HCT116 (cell line): ENCODE results near the gene RTN1. TPM values are rescaled to one million over a fixed set of nuclear protein-coding genes. Genes with fewer than 3 reads are reported as not detected.

Source experiments
- ATAC-seq: fragments of 200-7000 bp; cut with Tn5 transposase; 2 replicates; pipeline ENCODE4 v1.9.1; 2020; ENCODE audit warnings: mild to moderate bottlenecking, moderate library complexity
- BruUV-seq: library from RNA; stranded (reverse); fragments of 400-500 nt; replicated peaks from 2 replicates; lab custom pipeline; 2021; lab: Mats Ljungman, UMichigan
- CTCF ChIA-PET: fragments of 300-600 bp; sonication (Branson Sonifier 250); formaldehyde crosslinking; loops from one replicate; lab custom pipeline; 2021; ENCODE audit warnings: antibody characterized with exemption; lab: Charles Lee
- POLR2A ChIA-PET: fragments of 300-600, 350-600 bp; sonication (Branson Sonifier 250); formaldehyde crosslinking; loops from one replicate; lab custom pipeline; 2021; ENCODE audit warnings: antibody characterized with exemption; lab: Charles Lee
- RAD21 ChIA-PET, 2 experiments: fragments of 300-600 bp; sonication (Branson Sonifier 250); formaldehyde crosslinking; loops; one replicate each; lab custom pipeline; 2023; ENCODE audit warnings: low total read pairs in 2 of 2; ENCODE audit not compliant: uncharacterized antibody in 2 of 2, unreplicated experiment in 2 of 2, low non-redundant PET in 1 of 2; lab: Charles Lee
- DNase-seq: peaks from one replicate; pipeline ENCODE4 v3.0.0-alpha.2; 2010; ENCODE audit warnings: low read depth, low spot score
- H2AFZ ChIP-seq: fragments of 200-600 bp; shearing (Covaris generic), sonication (generic); 2 replicates; pipeline ENCODE4 v1.6.1; 2017; ENCODE audit warnings: low read depth, mixed run types, mixed read lengths, antibody characterized with exemption, low read length; ENCODE audit not compliant: poor library complexity, severe bottlenecking
- H3K27ac ChIP-seq: 2 replicates; pipeline ENCODE4 v1.5.1; 2012; ENCODE audit warnings: low read depth, low read length
- H3K27me3 ChIP-seq: fragments of 200-600 bp; sonication (generic); 2 replicates; pipeline ENCODE4 v1.6.1; 2016; ENCODE audit warnings: mixed run types, low read length, mixed read lengths; ENCODE audit not compliant: insufficient read depth
- H3K36me3 ChIP-seq, 2 experiments: fragments of 200-500 bp in 1 of 2; fragments of 200-600 bp in 1 of 2; sonication (Bioruptor generic) in 1 of 2; sonication (generic) in 1 of 2; 2 replicates each; pipeline versions ENCODE4 v1.5.1 to v1.6.1; 2014 to 2016; ENCODE audit warnings: low read length in 2 of 2, inconsistent platforms in 1 of 2, mixed read lengths in 1 of 2, mixed run types in 1 of 2; ENCODE audit not compliant: insufficient read depth in 2 of 2, control insufficient read depth in 1 of 2
- H3K4me1 ChIP-seq, 2 experiments: fragments of 200-600 bp in 1 of 2; sonication (generic) in 1 of 2; 2 replicates each; pipeline versions ENCODE4 v1.5.1 to v1.6.1; 2012 to 2017; ENCODE audit warnings: low read length in 2 of 2, inconsistent platforms in 1 of 2, mild to moderate bottlenecking in 1 of 2, mixed read lengths in 1 of 2, mixed run types in 1 of 2, moderate library complexity in 1 of 2; ENCODE audit not compliant: insufficient read depth in 2 of 2, control insufficient read depth in 1 of 2
- H3K4me2 ChIP-seq: fragments of 200-600 bp; sonication (generic); 2 replicates; pipeline ENCODE4 v1.6.1; 2017; ENCODE audit warnings: mixed run types, low read length, mixed read lengths
- H3K4me3 ChIP-seq, 2 experiments: fragments of 200-600 bp in 1 of 2; sonication (generic) in 1 of 2; replicated peaks in 1 of 2; 2 replicates each; pipeline ENCODE4 v1.5.1; 2011 to 2016; ENCODE audit warnings: low read length in 2 of 2, control low read depth in 1 of 2, low read depth in 1 of 2, mild to moderate bottlenecking in 1 of 2, mixed read lengths in 1 of 2, mixed run types in 1 of 2
- H3K79me2 ChIP-seq: fragments of 200-600 bp; sonication (generic); 2 replicates; pipeline ENCODE4 v1.6.1; 2017; ENCODE audit warnings: mild to moderate bottlenecking, mixed run types, low read length, moderate library complexity, mixed read lengths; ENCODE audit not compliant: insufficient read depth
- H3K9ac ChIP-seq: fragments of 200-600 bp; sonication (generic); 2 replicates; pipeline ENCODE4 v1.6.1; 2016; ENCODE audit warnings: low read length, mixed read lengths
- H3K9me2 ChIP-seq: fragments of 200-600 bp; sonication (generic), shearing (Covaris generic); 2 replicates; pipeline ENCODE4 v1.6.1; 2017; ENCODE audit warnings: mixed run types, mild to moderate bottlenecking, moderate library complexity; ENCODE audit not compliant: insufficient read depth
- H3K9me3 ChIP-seq, 2 experiments: fragments of 200-500 bp in 1 of 2; fragments of 200-600 bp in 1 of 2; sonication (Bioruptor generic) in 1 of 2; sonication (generic) in 1 of 2; 2 replicates each; pipeline ENCODE4 v1.6.1; 2014 to 2017; ENCODE audit warnings: low read length in 2 of 2, mixed read lengths in 2 of 2, inconsistent platforms in 1 of 2, low read depth in 1 of 2, mild to moderate bottlenecking in 1 of 2, mixed run types in 1 of 2, moderate library complexity in 1 of 2; ENCODE audit not compliant: control insufficient read depth in 1 of 2, insufficient read depth in 1 of 2
- H4K20me1 ChIP-seq: fragments of 200-600 bp; sonication (generic), shearing (Covaris generic); 2 replicates; pipeline ENCODE4 v1.6.1; 2017; ENCODE audit warnings: mixed run types, mild to moderate bottlenecking, moderate library complexity; ENCODE audit not compliant: insufficient read depth
- CEBPB ChIP-seq: IDR thresholded peaks from 2 replicates; pipeline ENCODE4 v1.6.1; 2012; ENCODE audit warnings: low read depth
- EZH2 ChIP-seq: fragments of 200-600 bp; sonication (generic); IDR thresholded peaks from 2 replicates; pipeline ENCODE4 v1.6.1; 2017; ENCODE audit warnings: antibody characterized with exemption, mixed run types
- EZH2phosphoT487 ChIP-seq: fragments of 200-600 bp; IDR thresholded peaks from 2 replicates; pipeline ENCODE4 v1.6.1; 2018; ENCODE audit warnings: antibody characterized with exemption, borderline replicate concordance
- JUND ChIP-seq: IDR thresholded peaks from 2 replicates; pipeline ENCODE4 v1.6.1; 2012
- POLR2AphosphoS5 ChIP-seq: IDR thresholded peaks from 2 replicates; pipeline ENCODE4 v1.6.1; 2011; ENCODE audit warnings: mild to moderate bottlenecking, low read depth, low read length, moderate library complexity
- RAD21 ChIP-seq: IDR thresholded peaks from 2 replicates; pipeline ENCODE4 v1.6.1; 2012; ENCODE audit warnings: low read depth, mild to moderate bottlenecking
- SP1 ChIP-seq: IDR thresholded peaks from 2 replicates; pipeline ENCODE4 v1.6.1; 2012; ENCODE audit warnings: low read depth
- SRF ChIP-seq: IDR thresholded peaks from 2 replicates; pipeline ENCODE4 v1.6.1; 2012; ENCODE audit warnings: low read depth
- ZFX ChIP-seq: fragments of 450-650 bp; IDR thresholded peaks from 2 replicates; pipeline ENCODE4 v1.6.1; 2017
- intact Hi-C: fragments of 100-400 bp; cut with micrococcal nuclease; formaldehyde crosslinking; loops from 2 replicates; pipeline ENCODE4 v1.10.0; 2022
- total RNA-seq: library from RNA; stranded (reverse); gene quantifications from one replicate; pipeline ENCODE4 v1.2.1, GENCODE V29; 2021; ENCODE audit not compliant: unreplicated experiment
- TF ChIP-seq, protein P1 (sequence below): IDR thresholded peaks from 2 replicates; pipeline ENCODE4 v1.6.1; 2012; ENCODE audit warnings: low read depth

RTN1 gene
- total RNA-seq, 1 experiment from 2014 or later = 0.57 TPM

- TF ChIP-seq EZH2phosphoT487 (no peak), JUND (no peak), SRF (no peak), SP1 (no peak), EZH2 (no peak), ZFX (no peak), POLR2AphosphoS5 (no peak)
- TF ChIP-seq, protein P1, sequence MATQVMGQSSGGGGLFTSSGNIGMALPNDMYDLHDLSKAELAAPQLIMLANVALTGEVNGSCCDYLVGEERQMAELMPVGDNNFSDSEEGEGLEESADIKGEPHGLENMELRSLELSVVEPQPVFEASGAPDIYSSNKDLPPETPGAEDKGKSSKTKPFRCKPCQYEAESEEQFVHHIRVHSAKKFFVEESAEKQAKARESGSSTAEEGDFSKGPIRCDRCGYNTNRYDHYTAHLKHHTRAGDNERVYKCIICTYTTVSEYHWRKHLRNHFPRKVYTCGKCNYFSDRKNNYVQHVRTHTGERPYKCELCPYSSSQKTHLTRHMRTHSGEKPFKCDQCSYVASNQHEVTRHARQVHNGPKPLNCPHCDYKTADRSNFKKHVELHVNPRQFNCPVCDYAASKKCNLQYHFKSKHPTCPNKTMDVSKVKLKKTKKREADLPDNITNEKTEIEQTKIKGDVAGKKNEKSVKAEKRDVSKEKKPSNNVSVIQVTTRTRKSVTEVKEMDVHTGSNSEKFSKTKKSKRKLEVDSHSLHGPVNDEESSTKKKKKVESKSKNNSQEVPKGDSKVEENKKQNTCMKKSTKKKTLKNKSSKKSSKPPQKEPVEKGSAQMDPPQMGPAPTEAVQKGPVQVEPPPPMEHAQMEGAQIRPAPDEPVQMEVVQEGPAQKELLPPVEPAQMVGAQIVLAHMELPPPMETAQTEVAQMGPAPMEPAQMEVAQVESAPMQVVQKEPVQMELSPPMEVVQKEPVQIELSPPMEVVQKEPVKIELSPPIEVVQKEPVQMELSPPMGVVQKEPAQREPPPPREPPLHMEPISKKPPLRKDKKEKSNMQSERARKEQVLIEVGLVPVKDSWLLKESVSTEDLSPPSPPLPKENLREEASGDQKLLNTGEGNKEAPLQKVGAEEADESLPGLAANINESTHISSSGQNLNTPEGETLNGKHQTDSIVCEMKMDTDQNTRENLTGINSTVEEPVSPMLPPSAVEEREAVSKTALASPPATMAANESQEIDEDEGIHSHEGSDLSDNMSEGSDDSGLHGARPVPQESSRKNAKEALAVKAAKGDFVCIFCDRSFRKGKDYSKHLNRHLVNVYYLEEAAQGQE = no peak
Measured at GRCh38 chr14:59811815-59812214, 58.8 kb downstream of the RTN1 start (continued).

DNA sequence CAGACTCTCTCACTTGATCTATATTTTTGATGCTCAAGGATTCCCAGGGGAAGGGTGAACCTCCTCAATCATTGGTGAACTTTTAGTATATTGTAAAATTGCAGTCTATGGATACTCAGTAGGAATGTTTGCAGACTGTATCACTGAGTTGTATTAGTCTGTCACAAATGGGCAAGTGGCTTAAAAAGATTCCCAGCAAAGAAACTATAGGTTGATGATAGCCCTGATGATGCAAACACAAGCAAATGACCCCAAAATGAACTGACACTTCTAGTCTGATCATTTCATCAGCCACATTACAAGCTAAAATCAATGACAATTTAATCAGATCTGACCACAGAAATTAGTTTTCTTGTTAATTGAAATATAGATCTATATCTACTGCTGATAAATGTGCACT is 59.5 kb downstream of the RTN1 start:
- Histone ChIP-seq H3K27me3 (peaks cover 51% of the 10 kb centered on the region), H3K9me3 (no peaks in the 10 kb centered on the region), H4K20me1 (no peaks in the 10 kb centered on the region), H3K4me1 (no peaks in the 10 kb centered on the region), H3K9me2 (no peaks in the 10 kb centered on the region), H3K4me3 (no peak overlapping the region), H2AFZ (no peak overlapping the region), H3K4me2 (no peak overlapping the region), H3K36me3 (no peaks in the 10 kb centered on the region), H3K9ac (no peak overlapping the region), H3K79me2 (no peaks in the 10 kb centered on the region), H3K27ac (no peak overlapping the region)
- BruUV-seq = no TSS peak
- intact Hi-C loops = no loop called here
- ATAC-seq = no peak
- ChIA-PET CTCF (no interaction called here), POLR2A (no interaction called here)
- DNase-seq = no peak
- TF ChIP-seq CEBPB (no peak), EZH2 (no peak), POLR2AphosphoS5 (no peak), RAD21 (no peak)
- TF ChIP-seq, all 23 proteins: peak for 0
- RAD21 ChIA-PET = no interaction called here
